Retinal pigment epithelial cell (primary cell): ENCODE results near the gene RXFP1.

ENCODE experiments used
- DNase-seq: peaks from one replicate; pipeline ENCODE4 v3.0.0-alpha.2; 2010; ENCODE audit warnings: low read depth
- H3K4me3 ChIP-seq: 2 replicates; pipeline ENCODE4 v1.5.1; 2011; ENCODE audit warnings: mild to moderate bottlenecking, low read length, control low read depth, moderate library complexity
- CTCF ChIP-seq: conservative IDR thresholded peaks from 2 replicates; pipeline ENCODE4 v1.5.1; 2011; ENCODE audit warnings: low read depth, low read length, control low read depth, inconsistent platforms

Gene RXFP1

GRCh38 chr4:158521484-158522088 lies at the start of gene RXFP1:
Gene RXFP1, plus strand, starts transcription at chr4:158521882. Its CDS starts 95 bp downstream, at chr4:158521977.
- TF ChIP-seq CTCF: no peak
- no peak for DNase-seq
- H3K4me3 ChIP-seq: no peak within 1 kb of the TSS

- TF ChIP-seq CTCF: no peak
- H3K4me3 ChIP-seq: no peak overlapping the region
- DNase-seq: no peak
These were observed 39.9 kb upstream of the RXFP1 start for GRCh38 chr4:158481811-158482210.

- H3K4me3 ChIP-seq: no peak overlapping the region
- TF ChIP-seq CTCF: no peak
- no peak for DNase-seq
These were observed 37.4 kb upstream of the RXFP1 start for GRCh38 chr4:158484173-158484885.

GRCh38 chr4:158490629-158491028 lies 31.1 kb upstream of the RXFP1 start:
- no peak for DNase-seq
- H3K4me3 ChIP-seq: no peak overlapping the region
- no peak for TF ChIP-seq CTCF

- no peak overlapping the region for H3K4me3 ChIP-seq
- DNase-seq: no peak
- TF ChIP-seq CTCF: no peak
These were observed 29.3 kb upstream of the RXFP1 start for GRCh38 chr4:158492391-158492790.

- H3K4me3 ChIP-seq: no peak overlapping the region
- TF ChIP-seq CTCF: peak; percentile 73
- no peak for DNase-seq
These were observed 25.5 kb upstream of the RXFP1 start for GRCh38 chr4:158496030-158496741.
